Measurements from ENCODE around the gene FHOD1. TPM values are rescaled to one million over a fixed set of nuclear protein-coding genes. Genes with fewer than 3 reads are reported as not detected.
A peak's percentile ranks its signal among the peaks of the same experiment; 100 is the strongest.

FHOD1 gene
- total and polyA plus RNA-seq, 2 of the 13 experiments (the other 11 are each of a cell fraction or from before 2014, with no cell fraction given): 20.0 to 20.8 TPM

GRCh38 chr16:67183627-67184452, 63.4 kb downstream of the FHOD1 start, which contains the start of gene MATCAP1 (continued):
- no peak for TF ChIP-seq BRF2 (CRISPR knock-in tag; IDR thresholded peaks at IDR 0.05)
- no peak for TF ChIP-seq KAT2B (IDR thresholded peaks at IDR 0.05; ENCODE audit: borderline replicate concordance, low read depth, low read length)
- TF ChIP-seq RBM39 (IDR thresholded peaks at IDR 0.05; ENCODE audit: low read depth, low read length, poor library complexity, severe bottlenecking): peak; percentile 56
- no peak; the same call in 1 of the 2 replicates for TF ChIP-seq FUBP1 (CRISPR knock-in tag; IDR thresholded peaks at IDR 0.05; ENCODE audit: borderline replicate concordance)
- peak; percentile 97 for TF ChIP-seq CREB1 (IDR thresholded peaks at IDR 0.05)
- TF ChIP-seq CREB1 (CRISPR knock-in tag; IDR thresholded peaks at IDR 0.05): peak; percentile 84
- TF ChIP-seq SPEN (CRISPR knock-in tag; IDR thresholded peaks at IDR 0.05; ENCODE audit: low read depth): peak; percentile 95
- TF ChIP-seq TERF1 (CRISPR knock-in tag; IDR thresholded peaks at IDR 0.05): no peak
- 0 out of 2 replicates have a peak, but pooled peaks have one; percentile 62 for TF ChIP-seq KLF11 (CRISPR knock-in tag; IDR thresholded peaks at IDR 0.05)
- 0 out of 2 replicates have a peak, but pooled peaks have one; percentile 38 for TF ChIP-seq KDM1A (CRISPR knock-in tag; IDR thresholded peaks at IDR 0.05)
- TF ChIP-seq NCOA1 (CRISPR knock-in tag; IDR thresholded peaks at IDR 0.05): no peak
- no peak; the same call in 1 of the 2 replicates for TF ChIP-seq XBP1 (CRISPR knock-in tag; IDR thresholded peaks at IDR 0.05)
- no peak for TF ChIP-seq MZF1 (CRISPR knock-in tag; IDR thresholded peaks at IDR 0.05; ENCODE audit: borderline replicate concordance)
- TF ChIP-seq ZNF383 (CRISPR knock-in tag; IDR thresholded peaks at IDR 0.05; ENCODE audit: borderline replicate concordance): no peak
- peak; percentile 71; the same call in 1 of the 2 replicates for TF ChIP-seq ZNF275 (CRISPR knock-in tag; IDR thresholded peaks at IDR 0.05; ENCODE audit: borderline replicate concordance)
- TF ChIP-seq ZNF557 (CRISPR knock-in tag; IDR thresholded peaks at IDR 0.05): 0 out of 2 replicates have a peak, but pooled peaks have one; percentile 8
- TF ChIP-seq ZNF432 (CRISPR knock-in tag; IDR thresholded peaks at IDR 0.05; ENCODE audit: borderline replicate concordance): no peak
- no peak for TF ChIP-seq ZNF121 (CRISPR knock-in tag; IDR thresholded peaks at IDR 0.05)
- TF ChIP-seq XRCC5 (optimal IDR thresholded peaks at IDR 0.05; ENCODE audit: low read length): peak; percentile 82
- 0 out of 2 replicates have a peak, but pooled peaks have one; percentile 74 for TF ChIP-seq E2F2 (CRISPR knock-in tag; IDR thresholded peaks at IDR 0.05; ENCODE audit: borderline replicate concordance)
- TF ChIP-seq ZNF468 (CRISPR knock-in tag; IDR thresholded peaks at IDR 0.05): 0 out of 2 replicates have a peak, but pooled peaks have one; percentile 83
- no peak for TF ChIP-seq ZNF549 (CRISPR knock-in tag; IDR thresholded peaks at IDR 0.05)
- no peak for TF ChIP-seq POLR2AphosphoS2 (IDR thresholded peaks at IDR 0.05; ENCODE audit: low read depth, low read length)
